HG03175 (cell line): ENCODE results near the gene CALB2.
"Not testable (repeated sequence)": the region's sequence is repeated elsewhere in the genome, so short reads cannot be mapped to it uniquely, and the experiment has no call there.

ENCODE experiments used
- ATAC-seq: cut with Tn5 transposase; IDR thresholded peaks from one replicate; pipeline ENCODE4 v1.9.1; 2021; ENCODE audit warnings: mild to moderate bottlenecking, moderate library complexity; ENCODE audit not compliant: unreplicated experiment

The CALB2 gene

GRCh38 chr16:71352466-71352865 is 6.1 kb upstream of the CALB2 start:
- no peak for ATAC-seq

DNA sequence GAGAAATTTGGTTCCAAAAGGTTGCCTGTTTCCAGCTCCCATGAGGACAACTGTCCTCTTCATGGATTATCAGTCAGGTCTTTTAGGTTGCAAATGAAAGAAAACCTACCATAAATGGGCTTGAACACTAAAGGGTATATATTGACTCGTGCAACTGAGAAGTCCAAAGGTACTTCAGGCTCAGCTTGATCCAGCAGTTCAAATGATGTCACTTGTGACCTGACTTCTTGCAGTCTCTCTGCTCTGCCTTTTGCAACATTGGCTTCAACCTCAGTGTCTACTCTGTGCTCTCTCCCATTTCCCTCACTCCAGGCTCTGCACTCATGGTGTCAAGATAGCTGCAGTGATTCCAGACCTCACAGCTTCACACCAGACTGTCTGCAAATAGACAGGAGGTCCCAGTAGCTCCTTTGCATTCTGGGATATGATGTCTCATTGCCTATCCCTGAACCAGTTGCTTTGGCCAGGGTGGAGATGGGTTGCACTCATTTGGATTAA is 5.5 kb upstream of the CALB2 start:
- no peak for ATAC-seq

GRCh38 chr16:71353736-71354135 is 4.8 kb upstream of the CALB2 start:
- no peak for ATAC-seq

DNA sequence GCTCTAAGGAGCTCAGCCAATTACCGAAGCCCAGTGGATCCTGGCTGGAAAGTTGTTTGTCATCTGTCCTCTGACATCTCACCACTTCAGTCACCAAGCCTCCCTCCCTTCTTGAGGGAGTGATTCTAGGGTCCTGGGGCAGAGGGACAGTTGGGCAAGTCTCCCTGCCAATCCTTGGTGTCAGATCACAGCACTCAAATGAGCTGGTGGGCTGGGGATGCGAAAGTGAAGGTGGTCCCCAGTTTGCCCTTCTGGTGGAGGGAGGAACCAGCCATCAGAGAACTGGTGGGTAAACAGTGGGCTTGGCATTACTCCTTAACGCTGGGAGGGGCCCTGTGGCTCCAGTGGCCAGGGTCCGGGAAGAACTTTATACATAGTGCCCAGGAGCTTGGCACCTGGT is 4.4 kb upstream of the CALB2 start:
- ATAC-seq: no peak

- ATAC-seq: no peak
Measured at GRCh38 chr16:71356051-71356740, 2.3 kb upstream of the CALB2 start.

- not testable (repeated sequence) for ATAC-seq
Measured at GRCh38 chr16:71356936-71357335, 1.6 kb upstream of the CALB2 start.

DNA sequence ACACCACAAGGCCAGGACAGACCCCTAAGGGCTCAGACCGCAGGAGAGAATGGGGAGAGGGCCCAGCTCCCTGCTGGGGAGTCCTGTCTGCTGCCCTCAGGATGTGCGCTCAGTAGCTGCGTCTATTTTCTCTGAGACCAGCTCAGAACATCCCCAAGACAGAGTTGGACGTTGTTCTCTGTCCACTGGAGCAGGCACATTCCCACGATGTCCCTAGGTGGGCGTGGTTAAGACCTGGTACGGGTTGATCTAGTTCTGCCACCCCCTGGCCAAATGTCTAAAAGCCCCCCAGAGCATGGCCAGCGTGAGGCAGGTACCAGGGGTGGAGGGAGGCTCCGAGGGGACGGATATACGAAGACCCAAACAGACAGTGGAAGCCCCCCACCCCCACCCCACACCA is 842 bp upstream of the CALB2 start:
- no peak for ATAC-seq

- no peak for ATAC-seq
Measured at GRCh38 chr16:71359431-71359830, 908 bp downstream of the CALB2 start.

- ATAC-seq: no peak
Measured at GRCh38 chr16:71360378-71360777, 1.9 kb downstream of the CALB2 start.

DNA sequence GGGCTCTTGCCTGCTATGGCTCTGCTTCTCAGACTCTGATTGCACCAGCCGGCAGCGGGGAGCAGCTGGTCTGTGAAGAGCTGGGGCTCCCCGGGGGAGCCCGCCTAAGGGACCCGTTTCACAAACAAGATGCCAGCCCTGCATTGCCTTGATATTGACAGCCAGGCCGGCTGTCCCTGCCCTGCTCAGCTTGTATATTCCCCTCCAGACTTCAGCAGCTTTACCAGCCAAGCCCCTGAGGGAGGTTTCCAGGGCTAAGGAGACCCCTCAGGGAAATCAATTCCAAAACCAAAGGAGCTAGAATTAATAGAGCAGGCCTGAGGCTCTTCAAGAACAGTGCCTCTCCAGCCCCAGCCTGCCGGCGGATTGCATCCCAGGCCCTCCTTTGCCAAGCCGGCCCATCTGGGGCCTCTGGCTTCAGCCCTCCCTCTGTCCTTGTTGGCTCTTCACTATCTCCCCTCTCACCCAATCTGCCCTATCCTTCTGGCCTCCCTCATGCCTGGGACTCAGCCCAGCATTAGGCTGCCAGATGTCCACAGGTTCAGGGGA is 5.7 kb downstream of the CALB2 start:
- ATAC-seq: no peak

- ATAC-seq: no peak
Measured at GRCh38 chr16:71365021-71365420, 6.5 kb downstream of the CALB2 start.

GRCh38 chr16:71367241-71367976 is 8.9 kb downstream of the CALB2 start:
- no peak for ATAC-seq

- no peak for ATAC-seq
Measured at GRCh38 chr16:71368958-71369357, 10.4 kb downstream of the CALB2 start.

DNA sequence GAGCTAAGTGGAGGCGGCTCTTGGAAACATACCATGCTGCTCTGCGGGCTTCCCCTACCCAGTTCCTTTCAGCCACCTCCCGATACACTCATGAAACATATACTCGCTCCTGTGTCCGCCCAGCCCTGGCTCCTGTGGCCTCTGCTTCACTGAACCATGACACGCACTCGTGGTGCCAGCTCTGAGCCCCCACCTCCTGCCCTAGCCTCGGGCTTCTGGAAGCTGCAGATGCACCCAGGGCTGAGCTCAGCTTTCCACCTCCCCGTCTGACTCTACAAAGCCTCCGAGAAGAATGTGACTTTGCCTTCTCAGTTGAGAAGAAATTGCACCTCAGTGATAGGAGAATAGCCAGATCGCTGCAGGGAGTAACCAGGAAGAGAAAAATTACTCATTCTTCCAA is 11.0 kb downstream of the CALB2 start:
- ATAC-seq: no peak

GRCh38 chr16:71371237-71371636 is 12.7 kb downstream of the CALB2 start:
- ATAC-seq: no peak

DNA sequence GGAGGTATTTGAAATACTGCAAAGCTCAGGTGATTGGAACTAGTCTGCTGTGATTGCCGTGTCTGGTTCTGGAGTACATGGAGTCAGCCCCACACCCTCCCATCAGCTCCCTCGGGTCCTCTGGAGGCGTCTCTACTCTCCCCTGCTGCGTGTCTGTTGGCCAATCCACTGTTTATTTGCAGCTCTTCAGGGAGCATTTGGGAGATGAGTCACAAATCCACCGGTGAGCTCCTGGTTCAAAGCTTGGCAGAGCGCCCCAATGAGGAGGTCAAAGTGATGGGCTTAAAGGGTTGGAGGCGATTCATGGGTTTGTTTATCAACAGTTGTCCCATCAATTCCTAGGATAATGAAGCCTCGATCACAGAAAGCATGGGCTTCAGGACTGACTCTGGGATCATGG is 14.6 kb downstream of the CALB2 start:
- no peak for ATAC-seq

GRCh38 chr16:71376465-71377157 is 18.1 kb downstream of the CALB2 start:
- ATAC-seq: no peak

GRCh38 chr16:71379711-71380110 is 21.2 kb downstream of the CALB2 start:
- ATAC-seq: no peak

DNA sequence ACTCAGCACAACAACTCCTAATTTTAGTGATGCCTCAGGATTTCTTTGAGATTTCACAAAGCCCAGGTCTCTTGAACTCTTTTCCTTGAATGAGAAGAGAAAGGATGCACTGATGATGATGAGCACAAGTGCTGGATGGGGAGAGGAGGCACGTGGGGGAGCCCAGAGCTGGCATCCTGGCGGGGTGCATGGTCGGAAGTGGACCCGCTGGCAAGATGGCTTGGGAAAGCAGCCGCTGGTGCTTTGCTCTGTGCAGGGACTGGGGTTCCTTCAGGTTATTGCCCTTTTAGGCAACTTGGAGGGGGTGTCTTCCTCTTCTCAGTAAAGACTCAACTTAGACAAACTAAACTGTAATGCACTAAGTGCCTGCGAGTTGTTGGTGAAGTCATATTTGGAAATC is 22.3 kb downstream of the CALB2 start:
- ATAC-seq: no peak

- ATAC-seq: no peak
Measured at GRCh38 chr16:71383054-71383773, 24.7 kb downstream of the CALB2 start.
